ENCODE measurements around the gene MTM1.
A peak's percentile ranks its signal among the peaks of the same experiment; 100 is the strongest.

The MTM1 gene

DNA sequence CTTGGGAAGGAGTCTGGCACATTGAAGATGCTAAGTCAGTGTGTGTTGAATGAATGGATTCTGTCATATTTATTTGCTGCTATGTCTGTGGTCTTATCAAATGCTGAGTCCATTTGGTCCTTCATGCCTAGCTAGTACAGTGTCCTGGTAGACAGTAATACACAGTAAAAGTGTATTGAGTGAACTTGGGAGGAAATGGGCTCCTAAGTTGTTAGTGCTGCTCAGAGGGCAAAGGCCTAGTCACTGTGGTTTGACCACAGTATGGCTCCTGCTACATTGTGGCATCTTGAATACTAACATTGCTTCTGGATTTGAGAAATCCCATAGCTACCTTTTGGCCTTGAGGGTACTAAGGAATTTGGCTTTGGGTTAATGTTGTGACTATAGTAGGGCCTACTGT, 33.9 kb downstream of the MTM1 start:
- DNase-seq (ENCODE audit: low read depth): no peak
- no peak overlapping the region for H3K4me3 ChIP-seq (ENCODE audit: low read length)
- TF ChIP-seq, protein P1, sequence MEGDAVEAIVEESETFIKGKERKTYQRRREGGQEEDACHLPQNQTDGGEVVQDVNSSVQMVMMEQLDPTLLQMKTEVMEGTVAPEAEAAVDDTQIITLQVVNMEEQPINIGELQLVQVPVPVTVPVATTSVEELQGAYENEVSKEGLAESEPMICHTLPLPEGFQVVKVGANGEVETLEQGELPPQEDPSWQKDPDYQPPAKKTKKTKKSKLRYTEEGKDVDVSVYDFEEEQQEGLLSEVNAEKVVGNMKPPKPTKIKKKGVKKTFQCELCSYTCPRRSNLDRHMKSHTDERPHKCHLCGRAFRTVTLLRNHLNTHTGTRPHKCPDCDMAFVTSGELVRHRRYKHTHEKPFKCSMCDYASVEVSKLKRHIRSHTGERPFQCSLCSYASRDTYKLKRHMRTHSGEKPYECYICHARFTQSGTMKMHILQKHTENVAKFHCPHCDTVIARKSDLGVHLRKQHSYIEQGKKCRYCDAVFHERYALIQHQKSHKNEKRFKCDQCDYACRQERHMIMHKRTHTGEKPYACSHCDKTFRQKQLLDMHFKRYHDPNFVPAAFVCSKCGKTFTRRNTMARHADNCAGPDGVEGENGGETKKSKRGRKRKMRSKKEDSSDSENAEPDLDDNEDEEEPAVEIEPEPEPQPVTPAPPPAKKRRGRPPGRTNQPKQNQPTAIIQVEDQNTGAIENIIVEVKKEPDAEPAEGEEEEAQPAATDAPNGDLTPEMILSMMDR (IDR thresholded peaks at IDR 0.05; ENCODE audit: insufficient read depth, low read depth, low read length, missing control alignments): no peak

DNA sequence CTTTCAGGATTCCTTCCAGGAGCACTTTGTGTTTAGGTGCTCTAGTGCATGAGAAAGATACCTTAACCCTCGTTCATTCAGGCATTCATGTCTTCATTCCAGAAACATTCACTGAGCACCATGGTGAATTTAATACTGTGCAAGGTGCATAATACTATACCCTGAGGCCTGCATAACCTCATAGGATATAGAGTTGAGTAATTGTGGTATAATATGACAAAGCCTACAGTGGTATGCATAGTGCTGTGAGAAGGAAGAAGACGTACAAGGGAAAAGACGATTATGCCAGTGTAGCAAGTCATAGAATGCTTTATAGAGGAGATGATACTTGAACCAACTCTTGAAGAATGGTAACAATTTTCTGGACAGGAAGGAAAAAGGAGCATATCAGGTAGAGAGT, 34.3 kb downstream of the MTM1 start:
- DNase-seq (ENCODE audit: low read depth): peak; percentile 6
- TF ChIP-seq, protein P1 (IDR thresholded peaks at IDR 0.05; ENCODE audit: insufficient read depth, low read depth, low read length, missing control alignments): no peak
- no peak overlapping the region for H3K4me3 ChIP-seq (ENCODE audit: low read length)

DNA sequence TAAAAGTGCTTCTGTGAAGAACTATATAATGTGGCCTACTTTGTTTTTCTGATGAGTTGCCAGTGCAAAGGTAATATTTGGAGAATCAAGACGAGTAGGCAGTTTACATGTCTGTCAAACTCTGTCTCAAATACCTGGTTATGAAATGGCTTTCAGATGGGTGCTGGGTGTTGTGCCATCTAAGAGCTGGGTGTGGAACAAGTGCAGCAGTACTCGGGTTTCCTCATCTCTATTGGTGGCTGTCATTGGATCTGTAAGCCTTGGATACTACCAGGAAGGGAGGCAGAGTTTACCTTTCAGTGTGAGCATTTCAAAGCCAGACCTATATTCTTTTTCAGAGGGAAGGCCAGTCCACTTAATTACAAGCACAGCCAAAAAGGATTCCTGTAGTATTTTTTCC, 37.2 kb downstream of the MTM1 start:
- TF ChIP-seq, protein P1 (IDR thresholded peaks at IDR 0.05; ENCODE audit: insufficient read depth, low read depth, low read length, missing control alignments): no peak
- H3K4me3 ChIP-seq (ENCODE audit: low read length): no peak overlapping the region
- peak; percentile 15 for DNase-seq (ENCODE audit: low read depth)

DNA sequence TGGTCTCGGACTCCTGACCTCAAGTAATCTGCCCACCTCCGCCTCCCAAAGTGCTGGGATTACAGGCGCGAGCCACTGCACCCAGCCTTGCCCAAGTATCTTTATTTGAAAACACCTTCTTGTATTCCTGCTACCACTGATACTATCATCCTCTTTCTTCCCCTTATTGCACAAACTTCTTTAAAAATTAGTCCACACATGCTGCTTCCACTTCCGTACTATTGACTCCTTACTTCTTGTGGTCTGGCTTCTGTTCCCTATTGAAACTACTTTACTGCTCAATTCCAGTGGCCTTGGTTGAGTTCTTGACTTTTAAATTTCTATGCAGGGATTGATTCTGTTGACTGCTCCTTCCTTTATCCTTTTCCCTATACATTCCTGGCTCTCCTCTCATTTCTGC, 38.8 kb downstream of the MTM1 start:
- no peak for DNase-seq (ENCODE audit: low read depth)
- TF ChIP-seq, protein P1 (IDR thresholded peaks at IDR 0.05; ENCODE audit: insufficient read depth, low read depth, low read length, missing control alignments): no peak
- H3K4me3 ChIP-seq (ENCODE audit: low read length): no peak overlapping the region

DNA sequence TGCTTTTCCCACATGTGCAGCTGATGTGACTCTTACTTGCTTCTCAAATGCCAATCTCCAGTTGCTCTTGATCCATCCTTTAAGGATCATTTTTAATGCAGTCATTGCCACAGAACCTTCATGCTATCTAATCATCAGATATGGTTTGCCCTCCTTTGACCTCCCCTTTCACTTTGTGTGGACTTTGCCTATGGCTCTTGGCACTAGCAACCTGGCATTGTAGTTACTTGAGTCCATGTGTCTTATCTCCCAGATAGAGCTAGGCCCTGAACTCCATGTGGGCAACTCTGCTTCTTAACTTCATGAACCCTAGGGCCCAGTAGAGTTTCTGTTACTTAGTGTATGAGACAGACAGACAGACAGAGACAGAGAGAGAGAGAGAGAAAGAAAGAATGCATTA, 41.6 kb downstream of the MTM1 start:
- TF ChIP-seq, protein P1 (IDR thresholded peaks at IDR 0.05; ENCODE audit: insufficient read depth, low read depth, low read length, missing control alignments): no peak
- H3K4me3 ChIP-seq (ENCODE audit: low read length): no peak overlapping the region
- no peak for DNase-seq (ENCODE audit: low read depth)

DNA sequence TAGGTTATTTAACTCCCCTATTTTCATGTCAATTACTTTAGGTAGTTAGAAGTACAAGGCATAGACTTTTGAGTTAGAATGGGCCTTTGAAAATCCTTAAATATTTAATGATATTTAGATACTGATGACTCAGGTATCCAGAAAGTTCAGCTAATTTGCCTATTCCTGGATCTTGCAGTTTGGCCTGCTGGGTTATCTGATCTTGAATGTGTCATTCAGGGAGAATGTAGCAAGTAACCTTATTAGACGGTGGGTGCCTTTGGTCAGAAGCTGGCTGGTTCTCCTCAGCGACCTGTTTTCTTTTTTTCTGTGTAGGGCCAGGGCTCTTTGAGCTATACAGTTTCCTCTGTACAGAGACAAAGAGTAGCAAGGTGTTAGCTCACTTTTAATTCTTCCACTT, 42.0 kb downstream of the MTM1 start:
- TF ChIP-seq, protein P1 (IDR thresholded peaks at IDR 0.05; ENCODE audit: insufficient read depth, low read depth, low read length, missing control alignments): no peak
- DNase-seq (ENCODE audit: low read depth): no peak
- H3K4me3 ChIP-seq (ENCODE audit: low read length): no peak overlapping the region

DNA sequence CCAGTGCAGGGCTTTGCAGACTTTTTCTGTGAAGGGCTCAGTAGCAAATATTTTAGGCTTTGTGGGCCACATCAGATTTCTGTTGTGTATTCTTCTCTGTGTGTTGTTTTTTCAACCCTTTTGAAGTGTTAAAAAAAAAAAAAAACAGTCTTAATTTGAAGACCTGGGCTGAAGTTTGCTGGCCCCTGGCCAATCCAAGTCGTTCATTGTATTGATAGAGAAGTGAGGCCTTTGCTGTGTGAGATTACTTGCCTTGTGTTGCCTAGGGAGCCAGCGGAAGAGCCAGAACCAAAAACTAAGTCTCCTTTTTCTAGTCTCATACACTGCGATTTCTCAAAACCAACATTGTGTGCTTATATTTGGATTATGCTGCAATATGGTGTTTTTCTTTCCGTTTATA, 46.9 kb downstream of the MTM1 start:
- TF ChIP-seq, protein P1 (IDR thresholded peaks at IDR 0.05; ENCODE audit: insufficient read depth, low read depth, low read length, missing control alignments): no peak
- H3K4me3 ChIP-seq (ENCODE audit: low read length): no peak overlapping the region
- DNase-seq (ENCODE audit: low read depth): no peak

Measured in epithelial cell of esophagus (primary cell).